Activated naive CD4-positive, alpha-beta T cell treated with Interleukin-2 at 50 U/mL for 16 hours (primary cell): ENCODE results near the gene RAD51AP2.
"Not testable (repeated sequence)": the region's sequence is repeated elsewhere in the genome, so short reads cannot be mapped to it uniquely, and the experiment has no call there.

ENCODE experiments used
- DNase-seq: peaks from one replicate; pipeline ENCODE4 v3.0.0-alpha.2; 2020

RAD51AP2 gene

GRCh38 chr2:17518212-17519154 lies at the start of gene RAD51AP2:
Gene RAD51AP2, minus strand, starts transcription at chr2:17518440. Its CDS starts 25 bp downstream, at chr2:17518415.
- no peak for DNase-seq

GRCh38 chr2:17565726-17566125 lies 47.5 kb upstream of the RAD51AP2 start:
- DNase-seq = not testable (repeated sequence)

DNA sequence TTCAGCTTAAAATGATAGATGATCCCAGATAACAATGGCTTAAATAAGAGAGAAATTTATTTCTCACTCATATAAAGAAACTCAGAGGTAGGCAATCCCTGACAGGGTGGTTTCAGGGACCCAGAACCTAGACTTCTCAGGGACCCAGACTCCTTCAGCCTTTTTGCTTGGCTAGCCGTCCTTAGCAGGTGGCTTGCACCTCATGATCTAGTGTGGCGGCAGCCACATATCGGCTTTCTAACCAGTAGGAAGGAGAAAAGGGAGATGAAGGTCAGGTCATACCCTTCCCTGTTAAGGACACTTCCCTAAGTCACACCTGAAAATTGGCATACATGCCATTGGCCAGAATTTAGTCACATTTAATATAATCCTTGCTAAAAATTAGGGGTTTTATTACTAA lies 40.6 kb upstream of the RAD51AP2 start:
- no peak for DNase-seq

- no peak for DNase-seq
Observed at GRCh38 chr2:17558053-17558452, 39.8 kb upstream of the RAD51AP2 start.

DNA sequence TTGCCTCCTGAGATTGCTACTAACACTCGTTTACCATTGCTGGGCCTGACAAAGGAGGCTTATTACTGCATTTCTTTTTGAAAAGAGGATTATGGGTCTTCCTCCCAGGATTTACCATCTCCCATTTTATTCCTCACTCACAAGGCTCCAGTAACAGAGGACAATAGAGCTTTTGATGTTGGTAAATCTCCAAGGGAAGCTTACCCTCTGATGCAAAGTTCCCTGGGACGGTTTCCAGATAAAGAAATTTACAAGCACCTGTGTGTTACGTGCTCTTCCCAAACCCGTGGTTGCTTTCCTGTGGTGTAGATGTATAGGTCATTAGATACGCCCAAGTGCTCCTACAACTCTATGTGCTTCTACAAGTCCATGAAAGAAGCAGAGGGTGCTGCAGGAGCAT lies 39.4 kb upstream of the RAD51AP2 start:
- DNase-seq = no peak

- DNase-seq = no peak
Observed at GRCh38 chr2:17555150-17555549, 36.9 kb upstream of the RAD51AP2 start.

DNA sequence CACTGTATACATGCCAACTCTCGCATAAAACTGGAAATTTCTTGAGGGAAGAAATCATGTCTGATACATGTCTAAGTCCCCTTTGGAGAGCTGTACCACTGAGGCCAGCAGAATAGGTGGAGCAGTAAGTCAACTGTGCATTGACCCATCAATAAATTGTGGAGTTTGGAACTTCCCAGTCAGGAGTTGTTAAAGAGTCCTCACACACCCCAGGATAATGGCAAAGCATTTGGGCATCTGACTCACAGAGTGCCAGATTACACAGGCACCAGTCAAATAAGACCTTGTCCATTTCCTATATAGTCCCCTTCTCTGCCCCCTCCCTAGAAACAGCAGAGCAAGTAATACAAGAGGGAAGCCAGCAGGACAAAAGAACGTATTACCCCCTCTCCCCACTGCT lies 32.7 kb upstream of the RAD51AP2 start:
- no peak for DNase-seq

DNA sequence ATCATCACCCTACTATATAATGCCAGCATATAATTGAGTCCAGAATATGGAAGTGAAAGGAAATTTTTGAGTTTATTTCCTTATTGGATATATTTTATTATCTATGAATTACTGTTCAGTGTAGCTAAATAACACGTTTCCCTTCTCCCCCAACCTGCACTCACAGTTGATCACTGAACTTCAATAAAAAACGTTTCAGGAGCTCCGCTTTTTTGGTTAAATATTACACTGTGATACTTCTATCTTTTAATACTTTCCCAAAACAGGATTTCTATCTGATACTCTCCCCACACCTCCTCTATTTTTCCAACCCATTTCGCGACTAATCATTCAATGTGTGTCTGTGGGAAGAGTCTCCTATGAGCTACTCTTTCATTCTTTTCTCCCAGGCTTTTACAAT lies 29.5 kb upstream of the RAD51AP2 start:
- no peak for DNase-seq

DNA sequence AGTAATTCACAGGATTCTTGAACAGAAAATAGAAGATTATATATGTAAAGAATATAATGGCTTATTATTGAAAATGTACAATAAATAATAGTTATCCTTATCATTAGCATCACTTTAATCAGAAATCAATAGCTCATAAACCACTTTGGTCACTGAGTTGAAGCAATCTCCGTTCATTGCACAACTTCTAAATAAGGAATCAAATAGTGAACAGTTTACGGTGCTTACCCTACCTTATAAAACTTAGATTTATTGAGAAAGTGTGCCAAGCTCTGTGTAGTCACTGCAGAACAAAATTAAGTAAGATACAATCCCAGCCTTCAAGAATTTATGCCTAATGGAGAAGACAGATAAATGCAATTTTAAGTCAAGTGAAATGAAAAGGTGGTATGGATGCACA lies 29.0 kb upstream of the RAD51AP2 start:
- DNase-seq = no peak

- no peak for DNase-seq
Observed at GRCh38 chr2:17545680-17546613, 27.7 kb upstream of the RAD51AP2 start.

GRCh38 chr2:17544256-17544655 lies 26.0 kb upstream of the RAD51AP2 start:
- no peak for DNase-seq

DNA sequence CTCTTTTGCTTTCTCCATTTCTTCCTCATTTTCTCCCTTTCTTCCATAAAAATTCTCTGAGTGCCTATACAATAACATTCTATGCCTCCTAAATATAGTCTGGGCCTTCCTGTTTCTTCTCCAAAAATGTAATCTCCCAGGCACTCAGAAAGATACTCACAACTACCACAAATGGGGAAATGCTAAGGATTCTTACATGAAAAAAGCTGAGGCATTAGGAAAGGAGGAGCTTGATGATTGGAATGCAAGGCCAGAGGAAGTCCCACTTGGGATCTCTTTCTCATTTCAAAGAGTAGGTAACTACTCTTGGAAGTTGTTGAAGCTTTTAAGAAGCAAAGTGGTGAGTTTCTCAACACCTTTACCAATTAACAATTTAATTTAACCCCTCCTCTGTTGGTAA lies 25.6 kb upstream of the RAD51AP2 start:
- no peak for DNase-seq

GRCh38 chr2:17543131-17543660 lies 25.0 kb upstream of the RAD51AP2 start:
- DNase-seq = no peak

DNA sequence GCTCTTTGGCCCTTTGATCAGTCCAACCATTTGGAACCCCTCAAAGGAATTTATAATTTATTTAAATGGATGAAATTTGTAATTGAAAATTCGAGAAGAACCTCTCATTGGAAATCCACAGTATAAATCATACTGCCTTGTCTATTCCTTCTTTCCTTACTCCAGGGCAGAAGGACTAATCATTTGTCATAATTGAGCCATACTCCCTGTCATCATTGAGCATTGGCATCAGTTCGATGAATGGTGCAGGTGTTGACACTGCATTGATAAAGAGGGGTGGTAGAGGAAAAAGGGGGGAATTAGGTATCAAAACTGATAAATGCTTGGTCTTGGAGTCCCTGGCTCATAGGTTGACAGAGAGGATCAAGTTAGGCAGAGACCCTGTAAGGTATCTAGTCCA lies 24.2 kb upstream of the RAD51AP2 start:
- no peak for DNase-seq

- DNase-seq = no peak
Observed at GRCh38 chr2:17541531-17541950, 23.3 kb upstream of the RAD51AP2 start.

GRCh38 chr2:17540813-17541530 lies 22.7 kb upstream of the RAD51AP2 start:
- no peak for DNase-seq

DNA sequence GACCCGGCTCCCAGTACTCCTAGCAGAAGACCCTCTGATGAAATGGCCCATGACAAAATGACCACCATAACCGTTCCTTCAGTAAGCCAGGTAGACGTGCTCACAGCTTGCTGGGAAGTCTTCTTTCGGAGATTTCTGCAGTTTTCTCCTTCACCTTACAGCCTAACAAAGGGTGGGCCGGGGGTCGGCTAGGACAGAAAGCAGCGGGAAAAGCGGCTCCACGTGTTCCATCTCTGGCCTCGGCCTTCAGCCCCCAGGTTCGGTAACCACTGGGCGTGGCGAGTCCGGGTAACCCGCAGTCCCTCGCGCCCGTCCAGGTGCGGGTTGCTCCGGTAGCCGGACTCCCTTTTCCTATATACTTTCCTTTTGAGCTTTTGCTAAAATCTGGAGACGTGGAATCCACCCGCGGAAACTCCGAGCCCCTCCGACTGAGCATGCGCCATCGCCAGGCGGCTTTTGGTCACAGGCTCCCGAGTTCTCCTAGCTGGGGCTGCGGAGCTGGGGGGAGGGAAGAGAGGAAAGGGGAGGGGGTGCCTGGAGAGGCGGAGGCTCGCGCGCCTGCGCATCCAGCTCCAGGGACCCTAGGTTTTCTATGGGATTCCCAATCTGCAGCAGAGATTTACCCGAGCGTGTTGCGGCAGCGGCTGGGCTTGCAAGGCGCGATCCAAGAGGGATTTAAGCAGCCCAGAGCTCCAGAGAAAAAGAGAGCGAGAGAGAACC lies 22.0 kb upstream of the RAD51AP2 start, which contains the start of gene VSNL1:
Gene VSNL1 (plus strand): TSS at position 604 of the 720 bp plus-strand sequence. CDS start 51,379 bp downstream, outside the sequence.
- no peak for DNase-seq

- DNase-seq = no peak
Observed at GRCh38 chr2:17539611-17540092, 21.4 kb upstream of the RAD51AP2 start.

GRCh38 chr2:17538844-17539554 lies 20.8 kb upstream of the RAD51AP2 start:
- DNase-seq = no peak

GRCh38 chr2:17538022-17538843 lies 20.0 kb upstream of the RAD51AP2 start:
- no peak for DNase-seq
